Measurements from ENCODE around the gene RNF151.

DNA sequence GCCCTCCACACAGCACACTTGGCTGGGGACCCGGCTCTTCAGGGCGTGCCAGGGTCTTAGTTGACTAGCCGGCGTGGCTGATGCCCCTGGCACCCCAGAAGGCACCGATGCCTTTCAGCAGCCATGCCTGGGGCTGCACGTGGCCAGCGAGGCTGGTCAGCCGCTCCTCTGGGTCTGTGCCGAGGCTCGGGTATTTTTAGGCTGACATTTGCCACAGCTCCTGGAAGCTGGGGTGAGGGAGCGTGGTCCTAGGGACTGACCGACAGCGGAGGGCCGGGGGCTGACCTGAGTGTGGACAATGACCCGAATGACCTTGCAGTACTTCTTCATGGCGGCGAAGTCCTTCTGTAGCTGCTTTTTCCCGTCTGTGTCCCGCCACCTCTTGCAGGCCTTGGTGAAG, 16.1 kb upstream of the RNF151 start:
- TF ChIP-seq, protein P1, sequence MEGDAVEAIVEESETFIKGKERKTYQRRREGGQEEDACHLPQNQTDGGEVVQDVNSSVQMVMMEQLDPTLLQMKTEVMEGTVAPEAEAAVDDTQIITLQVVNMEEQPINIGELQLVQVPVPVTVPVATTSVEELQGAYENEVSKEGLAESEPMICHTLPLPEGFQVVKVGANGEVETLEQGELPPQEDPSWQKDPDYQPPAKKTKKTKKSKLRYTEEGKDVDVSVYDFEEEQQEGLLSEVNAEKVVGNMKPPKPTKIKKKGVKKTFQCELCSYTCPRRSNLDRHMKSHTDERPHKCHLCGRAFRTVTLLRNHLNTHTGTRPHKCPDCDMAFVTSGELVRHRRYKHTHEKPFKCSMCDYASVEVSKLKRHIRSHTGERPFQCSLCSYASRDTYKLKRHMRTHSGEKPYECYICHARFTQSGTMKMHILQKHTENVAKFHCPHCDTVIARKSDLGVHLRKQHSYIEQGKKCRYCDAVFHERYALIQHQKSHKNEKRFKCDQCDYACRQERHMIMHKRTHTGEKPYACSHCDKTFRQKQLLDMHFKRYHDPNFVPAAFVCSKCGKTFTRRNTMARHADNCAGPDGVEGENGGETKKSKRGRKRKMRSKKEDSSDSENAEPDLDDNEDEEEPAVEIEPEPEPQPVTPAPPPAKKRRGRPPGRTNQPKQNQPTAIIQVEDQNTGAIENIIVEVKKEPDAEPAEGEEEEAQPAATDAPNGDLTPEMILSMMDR (IDR thresholded peaks at IDR 0.05; ENCODE audit: poor library complexity, severe bottlenecking): no peak
- TF ChIP-seq EP300 (conservative IDR thresholded peaks at IDR 0.05; ENCODE audit: poor library complexity, severe bottlenecking) (no peak), EZH2 (IDR thresholded peaks at IDR 0.05; ENCODE audit: borderline replicate concordance, insufficient read depth, low read length, poor library complexity, severe bottlenecking) (no peak)
- TF ChIP-seq, protein P2, sequence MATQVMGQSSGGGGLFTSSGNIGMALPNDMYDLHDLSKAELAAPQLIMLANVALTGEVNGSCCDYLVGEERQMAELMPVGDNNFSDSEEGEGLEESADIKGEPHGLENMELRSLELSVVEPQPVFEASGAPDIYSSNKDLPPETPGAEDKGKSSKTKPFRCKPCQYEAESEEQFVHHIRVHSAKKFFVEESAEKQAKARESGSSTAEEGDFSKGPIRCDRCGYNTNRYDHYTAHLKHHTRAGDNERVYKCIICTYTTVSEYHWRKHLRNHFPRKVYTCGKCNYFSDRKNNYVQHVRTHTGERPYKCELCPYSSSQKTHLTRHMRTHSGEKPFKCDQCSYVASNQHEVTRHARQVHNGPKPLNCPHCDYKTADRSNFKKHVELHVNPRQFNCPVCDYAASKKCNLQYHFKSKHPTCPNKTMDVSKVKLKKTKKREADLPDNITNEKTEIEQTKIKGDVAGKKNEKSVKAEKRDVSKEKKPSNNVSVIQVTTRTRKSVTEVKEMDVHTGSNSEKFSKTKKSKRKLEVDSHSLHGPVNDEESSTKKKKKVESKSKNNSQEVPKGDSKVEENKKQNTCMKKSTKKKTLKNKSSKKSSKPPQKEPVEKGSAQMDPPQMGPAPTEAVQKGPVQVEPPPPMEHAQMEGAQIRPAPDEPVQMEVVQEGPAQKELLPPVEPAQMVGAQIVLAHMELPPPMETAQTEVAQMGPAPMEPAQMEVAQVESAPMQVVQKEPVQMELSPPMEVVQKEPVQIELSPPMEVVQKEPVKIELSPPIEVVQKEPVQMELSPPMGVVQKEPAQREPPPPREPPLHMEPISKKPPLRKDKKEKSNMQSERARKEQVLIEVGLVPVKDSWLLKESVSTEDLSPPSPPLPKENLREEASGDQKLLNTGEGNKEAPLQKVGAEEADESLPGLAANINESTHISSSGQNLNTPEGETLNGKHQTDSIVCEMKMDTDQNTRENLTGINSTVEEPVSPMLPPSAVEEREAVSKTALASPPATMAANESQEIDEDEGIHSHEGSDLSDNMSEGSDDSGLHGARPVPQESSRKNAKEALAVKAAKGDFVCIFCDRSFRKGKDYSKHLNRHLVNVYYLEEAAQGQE (IDR thresholded peaks at IDR 0.05; ENCODE audit: borderline replicate concordance): no peak

All from neural cell (in vitro differentiated cells).